KOPT-K1 (cell line): ENCODE data around the gene DNAJC7.
"Not testable (repeated sequence)": the region's sequence is repeated elsewhere in the genome, so short reads cannot be mapped to it uniquely, and the experiment has no call there.

Experiments
- H3K27ac ChIP-seq: fragments of 200-600 bp; sonication (generic); 2 replicates; pipeline ENCODE4 v1.5.1; 2016; ENCODE audit warnings: antibody characterized with exemption, mild to moderate bottlenecking, low read depth, low read length; ENCODE audit not compliant: poor library complexity, severe bottlenecking
- H3K36me3 ChIP-seq: fragments of 200-600 bp; sonication (generic); 2 replicates; pipeline ENCODE4 v1.5.1; 2017; ENCODE audit warnings: antibody characterized with exemption, mild to moderate bottlenecking, low read length, moderate library complexity; ENCODE audit not compliant: insufficient read depth
- H3K9me3 ChIP-seq: fragments of 200-600 bp; sonication (generic); 2 replicates; pipeline ENCODE4 v1.5.1; 2017; ENCODE audit warnings: antibody characterized with exemption, low read length, mild to moderate bottlenecking; ENCODE audit not compliant: insufficient read depth, poor library complexity, severe bottlenecking

The DNAJC7 gene

DNA sequence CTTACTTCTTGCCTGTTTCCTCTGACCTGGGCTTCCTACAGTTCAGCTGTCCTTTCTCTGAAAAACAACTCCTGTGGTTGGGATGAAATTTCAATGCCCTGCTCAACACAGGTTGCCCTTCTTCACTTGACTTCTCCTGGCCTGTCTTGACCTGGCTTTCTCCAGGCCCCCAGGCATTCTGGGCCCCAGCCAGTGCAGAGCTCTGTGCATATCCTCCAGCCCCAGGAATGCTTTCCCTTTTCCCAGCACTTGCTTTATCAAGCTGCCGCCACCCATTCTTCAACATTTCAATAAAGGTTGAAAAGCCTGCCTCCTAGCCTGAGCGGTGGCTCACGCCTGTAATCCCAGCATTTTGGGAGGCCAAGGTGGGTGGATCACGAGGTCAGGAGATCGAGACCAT is 76.1 kb downstream of the DNAJC7 start:
- no peak overlapping the region for H3K27ac ChIP-seq
- no peaks in the 10 kb centered on the region for H3K36me3 ChIP-seq
- H3K9me3 ChIP-seq, result no peaks in the 10 kb centered on the region

GRCh38 chr17:41939693-41940090 is 77.5 kb downstream of the DNAJC7 start:
- Histone ChIP-seq H3K36me3 (no peaks in the 10 kb centered on the region), H3K9me3 (no peaks in the 10 kb centered on the region), H3K27ac (no peak overlapping the region)

- Histone ChIP-seq H3K9me3 (no peaks in the 10 kb centered on the region), H3K27ac (no peak overlapping the region), H3K36me3 (no peaks in the 10 kb centered on the region)
These were observed 78.1 kb downstream of the DNAJC7 start for GRCh38 chr17:41939044-41939692.

- no peak overlapping the region for H3K27ac ChIP-seq
- H3K36me3 ChIP-seq, result no peaks in the 10 kb centered on the region
- H3K9me3 ChIP-seq, result no peaks in the 10 kb centered on the region
These were observed 79.0 kb downstream of the DNAJC7 start for GRCh38 chr17:41937970-41938954.

DNA sequence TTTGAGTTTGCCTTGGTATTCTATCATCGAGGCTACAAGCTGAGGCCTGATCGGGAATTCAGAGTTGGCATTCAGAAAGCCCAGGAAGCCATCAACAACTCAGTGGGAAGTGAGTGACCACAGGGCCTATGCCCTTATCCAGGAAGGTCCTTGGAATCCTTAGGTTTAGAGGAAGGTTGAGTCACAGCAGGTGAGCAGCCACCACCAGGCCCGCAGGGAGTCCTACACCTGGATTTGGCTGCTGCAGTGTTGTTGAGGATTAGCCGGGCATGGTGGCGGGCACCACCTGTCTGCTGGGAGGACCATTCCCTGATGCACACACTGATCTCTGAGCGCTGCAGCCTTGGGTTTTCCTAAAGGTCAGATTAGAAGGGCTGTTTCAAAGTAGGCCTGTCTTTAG is 81.6 kb downstream of the DNAJC7 start:
- Histone ChIP-seq H3K9me3 (no peaks in the 10 kb centered on the region), H3K27ac (no peak overlapping the region), H3K36me3 (no peaks in the 10 kb centered on the region)

GRCh38 chr17:41932816-41933389 is 84.3 kb downstream of the DNAJC7 start:
- Histone ChIP-seq H3K27ac (peak overlapping the region; percentile 31), H3K9me3 (no peaks in the 10 kb centered on the region), H3K36me3 (no peaks in the 10 kb centered on the region)

- H3K27ac ChIP-seq, H3K36me3 ChIP-seq, H3K9me3 ChIP-seq: not testable (repeated sequence)
These were observed 85.5 kb downstream of the DNAJC7 start for GRCh38 chr17:41931715-41932114.

- peak overlapping the region; percentile 65 for H3K27ac ChIP-seq
- H3K9me3 ChIP-seq, H3K36me3 ChIP-seq: not testable (repeated sequence)
These were observed 86.4 kb downstream of the DNAJC7 start for GRCh38 chr17:41930833-41931156.

DNA sequence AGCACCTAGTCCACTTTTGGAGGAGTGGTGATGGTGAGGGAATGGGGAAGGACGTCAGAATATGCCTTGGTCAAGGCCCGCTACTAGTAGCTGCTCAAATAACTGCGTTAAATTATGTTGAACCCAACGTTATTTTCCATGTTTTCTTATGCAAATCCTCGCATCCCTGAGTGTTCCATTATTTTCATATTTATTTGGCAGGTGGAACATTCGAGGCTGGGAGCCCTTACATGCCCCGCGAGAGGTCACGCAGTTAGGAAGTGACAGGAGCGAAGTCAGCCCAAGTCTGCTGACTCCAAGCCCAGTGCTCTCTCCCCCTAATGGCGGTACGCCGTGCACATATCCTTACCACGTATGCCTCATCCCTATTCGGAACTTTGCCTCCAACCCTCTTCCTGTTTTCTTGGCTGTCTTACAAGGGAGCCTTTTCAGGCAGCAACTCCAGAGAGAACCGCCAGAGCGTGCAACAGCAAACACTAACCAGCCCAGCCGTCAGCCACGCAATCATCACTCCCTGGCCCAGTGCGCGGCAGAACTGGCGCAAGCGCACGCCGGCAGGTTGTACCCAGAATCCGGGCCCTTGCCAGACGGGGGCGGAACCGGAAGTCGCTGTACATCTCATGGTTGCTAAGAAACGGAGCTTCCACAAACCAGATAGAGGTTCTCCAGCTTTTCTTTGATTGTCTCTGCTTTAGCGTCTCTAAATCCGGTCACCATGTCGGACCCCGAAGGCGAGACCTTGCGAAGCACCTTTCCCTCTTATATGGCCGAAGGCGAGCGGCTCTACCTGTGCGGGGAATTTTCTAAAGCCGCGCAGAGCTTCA is 87.0 kb downstream of the DNAJC7 start, which contains the start of gene ODAD4:
Gene ODAD4, plus strand, starts transcription at position 609 of the 824 bp plus-strand sequence. Its CDS starts 107 bp downstream, at position 716.
- H3K27ac ChIP-seq, result peak within 1 kb of the TSS; percentile 65

GRCh38 chr17:41928693-41929251 is 88.5 kb downstream of the DNAJC7 start:
- Histone ChIP-seq H3K36me3 (no peaks in the 10 kb centered on the region), H3K9me3 (no peaks in the 10 kb centered on the region), H3K27ac (no peak overlapping the region)

More for the DNA sequence above, 87.0 kb downstream of the DNAJC7 start, which contains the start of gene ODAD4:
- Histone ChIP-seq H3K9me3 (no peaks in the 10 kb centered on the region), H3K36me3 (no peaks in the 10 kb centered on the region)
